Stimulated activated CD4-positive, alpha-beta T cell treated with anti-CD3 and anti-CD28 coated beads, Interleukin-12 subunit alpha, Interleukin-12 subunit beta, amount 100 ng/mL, for 48 hours (primary cell): Measurements from ENCODE around the gene EEF1E1.
A peak's percentile ranks its signal among the peaks of the same experiment; 100 is the strongest.

Source experiments
- DNase-seq, 3 donors: peaks; one replicate each; pipeline ENCODE4 v3.0.0-alpha.2; 2020; ENCODE audit warnings: low read depth in 2 of 3, low spot score in 1 of 3

The EEF1E1 gene

GRCh38 chr6:8102122-8102958 is at the start of gene EEF1E1:
Gene EEF1E1 (minus strand): TSS chr6:8102548. CDS start chr6:8102521, 27 bp downstream.
- peak; percentile 96 to 99 (median 98) for DNase-seq

- no peak for DNase-seq
Observed at GRCh38 chr6:8149350-8149749, 47.0 kb upstream of the EEF1E1 start.

- DNase-seq, result no peak
Observed at GRCh38 chr6:8143945-8144344, 41.6 kb upstream of the EEF1E1 start.

GRCh38 chr6:8139451-8139850 is 37.1 kb upstream of the EEF1E1 start:
- no peak for DNase-seq

- no peak for DNase-seq
Observed at GRCh38 chr6:8137529-8137939, 35.2 kb upstream of the EEF1E1 start.

- no peak for DNase-seq
Observed at GRCh38 chr6:8135276-8135675, 32.9 kb upstream of the EEF1E1 start.

- DNase-seq, result no peak
Observed at GRCh38 chr6:8132130-8132529, 29.8 kb upstream of the EEF1E1 start.

GRCh38 chr6:8131265-8131897 is 29.0 kb upstream of the EEF1E1 start:
- DNase-seq, result peak in 2 of 3 donors; percentile 13 to 27

- no peak for DNase-seq
Observed at GRCh38 chr6:8130399-8130798, 28.1 kb upstream of the EEF1E1 start.

GRCh38 chr6:8123236-8123635 is 20.9 kb upstream of the EEF1E1 start:
- no peak for DNase-seq

GRCh38 chr6:8114956-8115355 is 12.6 kb upstream of the EEF1E1 start:
- DNase-seq, result no peak

- DNase-seq, result no peak
Observed at GRCh38 chr6:8113131-8113654, 10.8 kb upstream of the EEF1E1 start.

- DNase-seq, result no peak
Observed at GRCh38 chr6:8110725-8111124, 8.4 kb upstream of the EEF1E1 start.

GRCh38 chr6:8110117-8110721 is 7.9 kb upstream of the EEF1E1 start:
- DNase-seq, result no peak

- no peak for DNase-seq
Observed at GRCh38 chr6:8108759-8109539, 6.6 kb upstream of the EEF1E1 start.

- no peak for DNase-seq
Observed at GRCh38 chr6:8108031-8108660, 5.8 kb upstream of the EEF1E1 start.

GRCh38 chr6:8105791-8106190 is 3.4 kb upstream of the EEF1E1 start:
- DNase-seq, result no peak

GRCh38 chr6:8103726-8104125 is 1.4 kb upstream of the EEF1E1 start:
- no peak for DNase-seq

GRCh38 chr6:8100159-8100854 is 2.0 kb downstream of the EEF1E1 start:
- no peak for DNase-seq

GRCh38 chr6:8090650-8091049 is 11.7 kb downstream of the EEF1E1 start:
- DNase-seq, result no peak
